ENCODE results near the gene CCDC182.
A peak's percentile ranks its signal among the peaks of the same experiment; 100 is the strongest.

The CCDC182 gene

DNA sequence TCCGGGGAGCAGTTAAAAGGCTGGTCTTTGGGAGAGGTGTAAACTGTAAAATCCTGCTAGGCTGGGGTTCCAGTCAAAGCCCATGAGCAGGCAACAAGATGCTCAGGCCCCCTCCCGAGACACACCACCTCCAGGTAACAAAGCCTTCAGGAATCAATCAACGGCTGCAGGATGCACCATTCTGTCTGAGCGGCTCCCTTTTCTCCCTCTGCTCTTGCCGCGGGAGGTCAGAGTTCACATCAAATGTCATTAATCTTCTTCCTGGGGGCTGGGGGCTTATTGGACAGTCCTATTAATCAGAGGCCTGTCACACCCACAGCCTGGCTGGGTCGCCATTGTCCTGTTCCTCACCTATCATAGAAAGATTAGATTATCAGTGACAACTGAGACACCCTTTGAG, 11.9 kb upstream of the CCDC182 start:
- TF ChIP-seq MAX (IDR thresholded peaks at IDR 0.05; ENCODE audit: low read depth, low read length) (no peak), MYC (IDR thresholded peaks at IDR 0.05; ENCODE audit: low read depth, low read length) (no peak), POLR2A (IDR thresholded peaks at IDR 0.05; ENCODE audit: extremely low read depth, insufficient read length) (no peak)
- TF ChIP-seq, protein P1, sequence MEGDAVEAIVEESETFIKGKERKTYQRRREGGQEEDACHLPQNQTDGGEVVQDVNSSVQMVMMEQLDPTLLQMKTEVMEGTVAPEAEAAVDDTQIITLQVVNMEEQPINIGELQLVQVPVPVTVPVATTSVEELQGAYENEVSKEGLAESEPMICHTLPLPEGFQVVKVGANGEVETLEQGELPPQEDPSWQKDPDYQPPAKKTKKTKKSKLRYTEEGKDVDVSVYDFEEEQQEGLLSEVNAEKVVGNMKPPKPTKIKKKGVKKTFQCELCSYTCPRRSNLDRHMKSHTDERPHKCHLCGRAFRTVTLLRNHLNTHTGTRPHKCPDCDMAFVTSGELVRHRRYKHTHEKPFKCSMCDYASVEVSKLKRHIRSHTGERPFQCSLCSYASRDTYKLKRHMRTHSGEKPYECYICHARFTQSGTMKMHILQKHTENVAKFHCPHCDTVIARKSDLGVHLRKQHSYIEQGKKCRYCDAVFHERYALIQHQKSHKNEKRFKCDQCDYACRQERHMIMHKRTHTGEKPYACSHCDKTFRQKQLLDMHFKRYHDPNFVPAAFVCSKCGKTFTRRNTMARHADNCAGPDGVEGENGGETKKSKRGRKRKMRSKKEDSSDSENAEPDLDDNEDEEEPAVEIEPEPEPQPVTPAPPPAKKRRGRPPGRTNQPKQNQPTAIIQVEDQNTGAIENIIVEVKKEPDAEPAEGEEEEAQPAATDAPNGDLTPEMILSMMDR (IDR thresholded peaks at IDR 0.05; ENCODE audit: low read depth, low read length), result no peak
- no peak for DNase-seq (ENCODE audit: low read depth)
- no peak overlapping the region for H3K4me3 ChIP-seq (ENCODE audit: low read depth, low read length)

GRCh38 chr17:57755480-57756070, 10.5 kb upstream of the CCDC182 start:
- no peak overlapping the region for H3K4me3 ChIP-seq (ENCODE audit: low read depth, low read length)
- no peak for DNase-seq (ENCODE audit: low read depth)
- no peak for TF ChIP-seq MYC (IDR thresholded peaks at IDR 0.05; ENCODE audit: low read depth, low read length)
- TF ChIP-seq MAX (IDR thresholded peaks at IDR 0.05; ENCODE audit: low read depth, low read length), result no peak
- no peak for TF ChIP-seq POLR2A (IDR thresholded peaks at IDR 0.05; ENCODE audit: extremely low read depth, insufficient read length)
- TF ChIP-seq, protein P1 (IDR thresholded peaks at IDR 0.05; ENCODE audit: low read depth, low read length), result no peak

DNA sequence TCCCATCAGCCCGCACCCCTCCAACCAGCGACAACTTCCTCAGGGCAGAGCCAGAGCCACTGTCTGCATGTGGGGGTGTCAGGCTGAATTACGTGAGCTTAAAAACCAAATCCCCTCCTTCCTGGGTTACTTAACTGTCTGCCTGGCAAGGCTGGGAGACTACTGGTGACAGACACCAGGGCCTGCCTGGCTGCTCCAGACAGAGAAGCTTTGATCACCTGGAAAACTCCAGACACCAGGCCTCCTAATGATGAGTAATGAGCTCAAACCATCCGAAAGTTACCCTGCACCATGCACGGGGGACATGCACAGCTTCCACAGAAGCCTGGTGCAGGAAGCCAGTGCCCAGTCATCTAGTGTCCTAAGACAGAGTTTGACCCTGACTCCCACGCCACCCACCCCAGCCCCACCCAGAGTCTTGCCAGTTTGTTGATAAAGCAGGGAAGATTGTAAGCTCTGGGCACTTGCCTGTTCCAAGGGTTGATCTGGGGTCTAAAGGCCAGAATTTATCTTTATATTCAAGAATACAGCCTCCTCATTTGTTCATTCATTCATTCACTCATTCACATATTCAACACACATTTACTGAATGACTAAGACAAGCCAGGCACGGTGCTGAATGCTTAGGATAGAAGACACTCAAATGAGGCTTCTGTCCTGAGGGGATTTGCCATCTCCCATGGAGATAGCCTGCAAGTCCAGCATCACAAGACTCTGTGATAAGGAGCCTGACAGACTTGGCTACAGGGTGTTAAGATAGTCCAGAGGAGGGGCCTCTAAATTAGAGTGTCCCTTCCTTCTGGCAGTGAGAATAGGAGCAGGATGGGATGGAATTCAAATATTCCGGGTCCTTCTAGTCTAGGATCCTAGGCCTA, 7.2 kb upstream of the CCDC182 start:
- TF ChIP-seq POLR2A (IDR thresholded peaks at IDR 0.05; ENCODE audit: extremely low read depth, insufficient read length) (no peak), MAX (IDR thresholded peaks at IDR 0.05; ENCODE audit: low read depth, low read length) (no peak), MYC (IDR thresholded peaks at IDR 0.05; ENCODE audit: low read depth, low read length) (no peak)
- TF ChIP-seq, protein P1 (IDR thresholded peaks at IDR 0.05; ENCODE audit: low read depth, low read length), result no peak
- no peak overlapping the region for H3K4me3 ChIP-seq (ENCODE audit: low read depth, low read length)
- DNase-seq (ENCODE audit: low read depth), result peak; percentile 73

DNA sequence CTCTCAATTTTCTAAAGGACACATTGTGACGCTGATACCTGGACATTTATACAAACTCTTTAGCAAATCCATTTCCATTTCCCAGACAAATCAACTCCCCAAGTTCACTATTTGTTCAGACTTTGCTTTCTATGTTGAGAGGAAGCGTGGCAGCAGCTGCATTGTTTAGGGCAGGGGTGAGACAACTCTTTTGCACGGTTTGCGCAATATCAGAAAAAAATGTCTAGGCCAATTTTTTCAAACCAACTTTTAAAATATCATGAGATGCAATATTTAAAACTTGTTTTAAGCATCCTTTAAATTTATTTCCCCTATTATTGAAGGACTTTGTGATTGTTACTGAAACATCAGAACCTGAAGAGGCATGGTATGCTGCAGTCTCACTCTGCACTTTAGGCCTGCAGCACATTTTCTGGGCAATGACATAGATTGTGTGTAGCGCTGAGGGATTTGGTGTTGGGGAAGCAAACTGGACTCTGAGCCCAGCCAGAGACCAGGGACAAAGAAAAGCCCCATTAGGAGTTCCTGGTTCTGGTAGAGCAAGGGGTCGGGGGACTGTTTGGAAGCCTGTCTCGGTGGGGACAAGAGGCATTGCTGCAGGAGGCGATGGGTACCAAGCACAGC, 6.4 kb upstream of the CCDC182 start:
- DNase-seq (ENCODE audit: low read depth), result peak; percentile 56
- TF ChIP-seq POLR2A (IDR thresholded peaks at IDR 0.05; ENCODE audit: extremely low read depth, insufficient read length), result no peak
- TF ChIP-seq, protein P1 (IDR thresholded peaks at IDR 0.05; ENCODE audit: low read depth, low read length), result no peak
- TF ChIP-seq MYC (IDR thresholded peaks at IDR 0.05; ENCODE audit: low read depth, low read length), result no peak
- TF ChIP-seq MAX (IDR thresholded peaks at IDR 0.05; ENCODE audit: low read depth, low read length), result no peak
- no peak overlapping the region for H3K4me3 ChIP-seq (ENCODE audit: low read depth, low read length)

GRCh38 chr17:57750895-57751294, 5.8 kb upstream of the CCDC182 start:
- no peak for DNase-seq (ENCODE audit: low read depth)
- TF ChIP-seq POLR2A (IDR thresholded peaks at IDR 0.05; ENCODE audit: extremely low read depth, insufficient read length) (no peak), MAX (IDR thresholded peaks at IDR 0.05; ENCODE audit: low read depth, low read length) (no peak), MYC (IDR thresholded peaks at IDR 0.05; ENCODE audit: low read depth, low read length) (no peak)
- TF ChIP-seq, protein P1 (IDR thresholded peaks at IDR 0.05; ENCODE audit: low read depth, low read length), result no peak
- no peak overlapping the region for H3K4me3 ChIP-seq (ENCODE audit: low read depth, low read length)
